DOHH2 (cell line): ENCODE measurements around the gene WFDC13.
"Not testable (repeated sequence)": the region's sequence is repeated elsewhere in the genome, so short reads cannot be mapped to it uniquely, and the experiment has no call there.

ENCODE experiments used
- H3F3A ChIP-seq: fragments of 200-600 bp; sonication (generic), shearing (Covaris generic); 2 replicates; pipeline ENCODE4 v1.6.0; 2016; ENCODE audit warnings: antibody characterized with exemption, mild to moderate bottlenecking; ENCODE audit not compliant: control insufficient read depth, insufficient read depth
- H3K27ac ChIP-seq: fragments of 200-600 bp; sonication (generic); 2 replicates; pipeline ENCODE4 v1.5.1; 2014; ENCODE audit warnings: low read depth, mild to moderate bottlenecking, low read length, moderate library complexity
- H3K27me3 ChIP-seq: fragments of 200-600 bp; sonication (generic); 2 replicates; pipeline ENCODE4 v1.6.1; 2014; ENCODE audit warnings: mild to moderate bottlenecking, low read length, mixed read lengths; ENCODE audit not compliant: control insufficient read depth
- H3K36me3 ChIP-seq: fragments of 200-600 bp; sonication (generic); 2 replicates; pipeline ENCODE4 v1.6.1; 2014; ENCODE audit warnings: mild to moderate bottlenecking, low read length, moderate library complexity, mixed read lengths; ENCODE audit not compliant: control insufficient read depth
- H3K4me1 ChIP-seq: fragments of 200-600 bp; sonication (generic); 2 replicates; pipeline ENCODE4 v1.6.1; 2014; ENCODE audit warnings: mild to moderate bottlenecking, low read length, mixed read lengths; ENCODE audit not compliant: control insufficient read depth
- H3K4me2 ChIP-seq: fragments of 200-600 bp; sonication (generic); 2 replicates; pipeline ENCODE4 v1.6.0; 2014; ENCODE audit warnings: mild to moderate bottlenecking, low read length, moderate library complexity
- H3K4me3 ChIP-seq: fragments of 200-600 bp; sonication (generic); 2 replicates; pipeline ENCODE4 v1.5.1; 2014; ENCODE audit warnings: mild to moderate bottlenecking, low read length, mixed read lengths
- H3K79me2 ChIP-seq: fragments of 200-600 bp; sonication (generic); 2 replicates; pipeline ENCODE4 v1.6.1; 2014; ENCODE audit warnings: mild to moderate bottlenecking, low read length, mixed read lengths; ENCODE audit not compliant: control insufficient read depth
- H3K9me2 ChIP-seq: fragments of 200-600 bp; sonication (generic); replicated peaks from 2 replicates; pipeline ENCODE4 v1.6.1; 2014; ENCODE audit warnings: mild to moderate bottlenecking, low read length, mixed read lengths; ENCODE audit not compliant: control insufficient read depth
- H3K9me3 ChIP-seq: fragments of 200-600 bp; sonication (generic); 2 replicates; pipeline ENCODE4 v1.6.1; 2014; ENCODE audit warnings: antibody characterized with exemption, low read length, mixed read lengths; ENCODE audit not compliant: control insufficient read depth, insufficient read depth
- H4K20me1 ChIP-seq: fragments of 200-600 bp; sonication (generic); 2 replicates; pipeline ENCODE4 v1.6.0; 2014; ENCODE audit warnings: low read depth, mild to moderate bottlenecking, antibody characterized with exemption, low read length, moderate library complexity; ENCODE audit not compliant: control insufficient read depth, insufficient read depth
- CTCF ChIP-seq: fragments of 200-600 bp; sonication (generic); IDR thresholded peaks from one replicate; pipeline ENCODE4 v1.5.1; 2014; ENCODE audit warnings: antibody characterized with exemption, mild to moderate bottlenecking, low read depth, low read length; ENCODE audit not compliant: poor library complexity, severe bottlenecking
- EZH2phosphoT487 ChIP-seq: fragments of 200-600 bp; sonication (generic); IDR thresholded peaks from 2 replicates; pipeline ENCODE4 v1.6.1; 2017; ENCODE audit warnings: borderline replicate concordance, mild to moderate bottlenecking, antibody characterized with exemption, low read length, moderate library complexity, mixed read lengths

The WFDC13 gene

GRCh38 chr20:45679650-45680049 lies 22.2 kb upstream of the WFDC13 start:
- Histone ChIP-seq H3K79me2 (no peaks in the 10 kb centered on the region), H4K20me1 (no peaks in the 10 kb centered on the region), H3K27me3 (peaks cover 6% of the 10 kb centered on the region; the same call in 1 of the 2 replicates), H3K9me3 (peaks cover 4% of the 10 kb centered on the region; the same call in 1 of the 2 replicates), H3K4me1 (no peaks in the 10 kb centered on the region), H3K36me3 (no peaks in the 10 kb centered on the region), H3F3A (no peaks in the 10 kb centered on the region), H3K4me3 (no peak overlapping the region), H3K27ac (no peak overlapping the region), H3K9me2 (no peaks in the 10 kb centered on the region), H3K4me2 (no peak overlapping the region)
- TF ChIP-seq EZH2phosphoT487 (no peak), CTCF (no peak)

- Histone ChIP-seq H3K4me3 (no peak overlapping the region), H3K79me2 (no peaks in the 10 kb centered on the region), H3K4me2 (no peak overlapping the region), H3K9me3 (no peaks in the 10 kb centered on the region), H4K20me1 (no peaks in the 10 kb centered on the region), H3K9me2 (no peaks in the 10 kb centered on the region), H3F3A (no peaks in the 10 kb centered on the region), H3K36me3 (no peaks in the 10 kb centered on the region), H3K27me3 (no peaks in the 10 kb centered on the region), H3K4me1 (no peaks in the 10 kb centered on the region), H3K27ac (no peak overlapping the region)
- TF ChIP-seq CTCF (no peak), EZH2phosphoT487 (no peak)
Observed at GRCh38 chr20:45685896-45686295, 15.9 kb upstream of the WFDC13 start.

DNA sequence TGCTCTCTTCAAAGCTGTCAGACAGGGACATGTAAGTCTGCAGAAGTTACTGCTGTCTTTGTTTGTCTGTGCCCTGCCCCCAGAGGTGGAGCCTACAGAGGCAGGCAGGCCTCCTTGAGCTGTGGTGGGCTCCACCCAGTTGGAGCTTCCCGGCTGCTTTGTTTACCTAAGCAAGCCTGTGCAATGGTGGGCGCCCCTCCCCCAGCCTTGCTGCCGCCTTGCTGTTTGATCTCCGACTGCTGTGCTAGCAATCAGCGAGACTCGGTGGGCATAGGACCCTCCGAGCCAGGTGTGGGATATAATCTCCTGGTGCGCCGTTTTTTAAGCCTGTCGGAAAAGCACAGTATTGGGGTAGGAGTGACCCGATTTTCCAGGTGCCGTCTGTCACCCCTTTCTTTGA lies 8.5 kb upstream of the WFDC13 start:
- not testable (repeated sequence) for H3K36me3 ChIP-seq, H3K4me2 ChIP-seq, H3K4me1 ChIP-seq, H3K27me3 ChIP-seq, H3K4me3 ChIP-seq, H3F3A ChIP-seq, H3K9me2 ChIP-seq, H3K9me3 ChIP-seq, H3K79me2 ChIP-seq, H4K20me1 ChIP-seq, H3K27ac ChIP-seq

GRCh38 chr20:45695496-45695895 lies 6.3 kb upstream of the WFDC13 start:
- TF ChIP-seq CTCF = no peak
- no peak for TF ChIP-seq EZH2phosphoT487
- H3F3A ChIP-seq = no peaks in the 10 kb centered on the region
- H3K9me3 ChIP-seq = no peaks in the 10 kb centered on the region
- H3K36me3 ChIP-seq = no peaks in the 10 kb centered on the region
- H4K20me1 ChIP-seq = no peaks in the 10 kb centered on the region
- no peak overlapping the region for H3K27ac ChIP-seq
- no peak overlapping the region for H3K4me2 ChIP-seq
- no peak overlapping the region for H3K4me3 ChIP-seq
- H3K4me1 ChIP-seq = no peaks in the 10 kb centered on the region
- H3K27me3 ChIP-seq = no peaks in the 10 kb centered on the region
- no peaks in the 10 kb centered on the region for H3K9me2 ChIP-seq
- H3K79me2 ChIP-seq = no peaks in the 10 kb centered on the region
